GM19324 (cell line): Measurements from ENCODE around the gene ACP6.
"Not testable (repeated sequence)": the region's sequence is repeated elsewhere in the genome, so short reads cannot be mapped to it uniquely, and the experiment has no call there.

Experiments
- ATAC-seq: cut with Tn5 transposase; IDR thresholded peaks from one replicate; pipeline ENCODE4 v1.9.1; 2021; ENCODE audit warnings: mild to moderate bottlenecking, moderate library complexity; ENCODE audit not compliant: unreplicated experiment, low FRiP score

The ACP6 gene

DNA sequence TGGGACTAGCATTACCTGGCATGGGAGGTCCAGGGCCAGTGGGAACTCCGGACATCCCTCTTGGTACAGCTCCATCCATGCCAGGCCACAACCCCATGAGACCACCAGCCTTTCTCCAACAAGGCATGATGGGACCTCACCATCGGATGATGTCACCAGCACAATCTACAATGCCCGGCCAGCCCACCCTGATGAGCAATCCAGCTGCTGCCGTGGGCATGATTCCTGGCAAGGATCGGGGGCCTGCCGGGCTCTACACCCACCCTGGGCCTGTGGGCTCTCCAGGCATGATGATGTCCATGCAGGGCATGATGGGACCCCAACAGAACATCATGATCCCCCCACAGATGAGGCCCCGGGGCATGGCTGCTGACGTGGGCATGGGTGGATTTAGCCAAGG, 45.8 kb downstream of the ACP6 start:
- ATAC-seq: no peak

DNA sequence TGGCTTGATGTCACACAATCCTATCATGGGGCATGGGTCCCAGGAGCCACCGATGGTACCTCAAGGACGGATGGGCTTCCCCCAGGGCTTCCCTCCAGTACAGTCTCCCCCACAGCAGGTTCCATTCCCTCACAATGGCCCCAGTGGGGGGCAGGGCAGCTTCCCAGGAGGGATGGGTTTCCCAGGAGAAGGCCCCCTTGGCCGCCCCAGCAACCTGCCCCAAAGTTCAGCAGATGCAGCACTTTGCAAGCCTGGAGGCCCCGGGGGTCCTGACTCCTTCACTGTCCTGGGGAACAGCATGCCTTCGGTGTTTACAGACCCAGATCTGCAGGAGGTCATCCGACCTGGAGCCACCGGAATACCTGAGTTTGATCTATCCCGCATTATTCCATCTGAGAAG, 46.3 kb downstream of the ACP6 start:
- no peak for ATAC-seq

- no peak for ATAC-seq
Observed at GRCh38 chr1:147622731-147623130, 47.6 kb downstream of the ACP6 start.

DNA sequence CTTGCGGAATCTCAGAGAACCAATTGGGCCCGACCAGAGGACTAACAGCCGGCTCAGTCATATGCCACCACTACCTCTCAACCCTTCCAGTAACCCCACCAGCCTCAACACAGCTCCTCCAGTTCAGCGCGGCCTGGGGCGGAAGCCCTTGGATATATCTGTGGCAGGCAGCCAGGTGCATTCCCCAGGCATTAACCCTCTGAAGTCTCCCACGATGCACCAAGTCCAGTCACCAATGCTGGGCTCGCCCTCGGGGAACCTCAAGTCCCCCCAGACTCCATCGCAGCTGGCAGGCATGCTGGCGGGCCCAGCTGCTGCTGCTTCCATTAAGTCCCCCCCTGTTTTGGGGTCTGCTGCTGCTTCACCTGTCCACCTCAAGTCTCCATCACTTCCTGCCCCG, 49.8 kb downstream of the ACP6 start:
- ATAC-seq: no peak

GRCh38 chr1:147619741-147620140, 50.6 kb downstream of the ACP6 start:
- no peak for ATAC-seq

DNA sequence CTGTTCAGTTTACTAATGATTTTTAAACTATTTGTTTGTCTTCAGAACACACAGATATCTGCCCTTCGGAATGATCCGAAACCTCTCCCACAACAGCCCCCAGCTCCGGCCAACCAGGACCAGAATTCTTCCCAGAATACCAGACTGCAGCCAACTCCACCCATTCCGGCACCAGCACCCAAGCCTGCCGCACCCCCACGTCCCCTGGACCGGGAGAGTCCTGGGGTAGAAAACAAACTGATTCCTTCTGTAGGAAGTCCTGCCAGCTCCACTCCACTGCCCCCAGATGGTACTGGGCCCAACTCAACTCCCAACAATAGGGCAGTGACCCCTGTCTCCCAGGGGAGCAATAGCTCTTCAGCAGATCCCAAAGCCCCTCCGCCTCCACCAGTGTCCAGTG, 51.6 kb downstream of the ACP6 start:
- no peak for ATAC-seq

GRCh38 chr1:147618077-147618569, 52.2 kb downstream of the ACP6 start:
- no peak for ATAC-seq

- ATAC-seq: not testable (repeated sequence)
Observed at GRCh38 chr1:147614966-147615365, 55.4 kb downstream of the ACP6 start.

- no peak for ATAC-seq
Observed at GRCh38 chr1:147613506-147613905, 56.8 kb downstream of the ACP6 start.

GRCh38 chr1:147612366-147612765, 58.0 kb downstream of the ACP6 start:
- no peak for ATAC-seq

DNA sequence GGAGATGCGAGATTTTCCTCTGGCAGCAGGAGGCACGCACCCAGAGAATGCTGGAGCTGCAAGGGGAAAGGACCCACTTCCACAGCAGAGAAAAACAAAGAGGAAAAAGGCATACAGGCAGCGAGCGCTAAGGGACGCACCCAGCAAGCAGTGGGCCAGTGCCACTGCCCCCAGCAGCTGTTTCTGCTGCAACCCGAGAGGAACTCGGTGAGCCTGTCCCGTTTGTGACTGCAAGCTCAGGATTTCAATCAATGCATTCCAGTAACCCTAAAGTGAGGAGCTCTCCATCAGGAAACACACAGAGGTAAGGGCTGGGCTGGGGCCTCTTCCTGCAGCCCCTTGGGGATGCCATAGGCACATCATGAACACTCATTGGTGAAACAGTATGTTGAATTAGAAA, 58.7 kb downstream of the ACP6 start:
- no peak for ATAC-seq

DNA sequence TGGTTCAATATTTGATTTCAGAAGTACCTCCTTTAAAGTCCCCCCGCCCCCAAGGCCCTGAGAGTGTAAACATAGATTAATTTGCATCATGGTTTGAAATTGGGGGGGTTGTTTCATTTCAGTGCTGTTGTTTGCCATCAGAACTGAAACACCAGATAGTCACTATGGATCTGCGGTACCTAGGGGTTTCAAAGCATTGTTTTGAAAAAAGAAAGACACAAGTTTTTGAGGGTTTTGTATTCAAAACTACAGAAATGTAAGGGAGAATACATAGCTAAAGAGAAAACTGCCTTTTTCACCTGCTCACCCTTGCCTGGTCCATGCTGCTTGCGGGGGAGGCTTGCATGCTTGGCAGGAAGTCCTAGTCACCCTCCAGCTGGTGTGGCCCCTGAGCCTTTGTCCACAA, 59.3 kb downstream of the ACP6 start:
- ATAC-seq: peak; percentile 78

DNA sequence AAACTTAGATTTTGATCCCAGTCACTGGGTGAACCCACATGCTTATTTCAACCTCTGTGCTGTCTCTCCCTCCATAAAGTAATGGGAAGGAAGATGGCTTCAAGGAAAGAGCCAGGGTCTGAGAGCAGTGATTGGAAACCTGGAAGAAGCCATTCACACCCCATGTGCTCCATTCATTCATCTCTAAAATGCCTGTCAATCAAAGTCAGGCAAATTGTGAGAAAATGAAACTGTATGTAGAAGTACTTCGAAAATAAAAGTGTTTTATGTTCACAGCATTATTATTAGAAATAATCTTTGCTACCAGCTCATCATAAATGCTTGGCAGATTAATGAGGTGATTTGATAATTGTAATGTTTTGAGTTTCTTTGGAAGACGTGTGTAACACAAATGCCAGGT, 61.0 kb downstream of the ACP6 start:
- ATAC-seq: no peak

GRCh38 chr1:147608596-147608995, 61.7 kb downstream of the ACP6 start:
- ATAC-seq: no peak

- ATAC-seq: no peak
Observed at GRCh38 chr1:147605591-147605990, 64.7 kb downstream of the ACP6 start.

GRCh38 chr1:147603986-147604385, 66.3 kb downstream of the ACP6 start:
- no peak for ATAC-seq

GRCh38 chr1:147600119-147601111, 69.9 kb downstream of the ACP6 start:
- no peak for ATAC-seq

GRCh38 chr1:147599362-147600118, 70.8 kb downstream of the ACP6 start:
- peak; percentile 89 for ATAC-seq

- peak; percentile 19 for ATAC-seq
Observed at GRCh38 chr1:147598621-147599361, 71.5 kb downstream of the ACP6 start.

DNA sequence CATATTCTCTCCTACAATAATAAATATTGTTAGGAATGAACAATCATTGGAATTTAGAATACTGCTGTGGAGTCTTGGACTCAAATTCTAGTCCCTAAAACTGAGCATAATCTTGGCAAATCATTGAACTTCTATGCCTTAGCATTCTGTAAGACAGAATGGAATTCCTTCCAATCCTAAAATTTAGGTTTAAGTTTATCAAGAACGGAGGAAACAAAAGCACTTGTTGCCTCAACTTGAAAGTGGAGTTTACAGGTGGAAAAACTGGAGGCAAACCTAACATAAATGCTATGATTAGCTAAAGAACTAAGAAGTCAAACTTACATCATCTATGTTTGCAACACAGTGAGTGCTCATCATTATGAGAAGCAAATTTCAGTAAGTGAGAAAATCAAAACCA, 73.3 kb downstream of the ACP6 start:
- no peak for ATAC-seq
